Measurements from ENCODE around the gene ARHGEF12. TPM values are rescaled to one million over a fixed set of nuclear protein-coding genes. Genes with fewer than 3 reads are reported as not detected.

ARHGEF12 gene
- total RNA-seq, 1 experiment from 2014 or later = 132 TPM

DNA sequence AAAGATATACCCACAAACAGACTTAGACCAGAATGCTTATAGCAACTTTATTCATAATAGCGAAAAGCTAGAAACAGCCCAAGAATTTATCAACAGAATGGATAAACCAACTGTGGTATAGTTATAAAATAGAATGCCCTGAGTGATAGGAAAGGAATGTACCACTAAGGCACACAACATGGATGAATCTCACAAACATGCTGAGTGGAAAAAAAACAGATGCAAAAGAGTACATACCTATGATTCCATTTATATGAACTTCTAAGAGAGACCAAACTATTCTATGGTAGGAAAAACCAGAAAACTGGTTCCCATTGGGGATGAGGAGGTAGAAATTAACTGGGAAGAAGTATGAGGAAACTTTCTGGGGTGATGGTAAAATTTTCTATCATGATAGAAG is 134.9 kb downstream of the ARHGEF12 start:
- Histone ChIP-seq H3K36me3 (ENCODE audit: insufficient read depth, low read length, poor library complexity, severe bottlenecking) (peaks cover 71% of the 10 kb centered on the region), H3K4me3 (ENCODE audit: low read depth, low read length, poor library complexity, severe bottlenecking) (no peak overlapping the region), H3K27me3 (replicated peaks; ENCODE audit: insufficient read depth, low read depth, low read length, poor library complexity) (no peaks in the 10 kb centered on the region), H3K9me3 (ENCODE audit: low read depth, low read length, poor library complexity, severe bottlenecking) (no peaks in the 10 kb centered on the region), H3K4me1 (ENCODE audit: insufficient read depth, low read length, poor library complexity, severe bottlenecking) (no peaks in the 10 kb centered on the region), H3K27ac (ENCODE audit: low read depth, low read length, poor library complexity, severe bottlenecking) (no peak overlapping the region)
- TF ChIP-seq EZH2 (IDR thresholded peaks at IDR 0.05; ENCODE audit: borderline replicate concordance, low read depth, low read length, poor library complexity, severe bottlenecking) = no peak
- TF ChIP-seq, protein P1, sequence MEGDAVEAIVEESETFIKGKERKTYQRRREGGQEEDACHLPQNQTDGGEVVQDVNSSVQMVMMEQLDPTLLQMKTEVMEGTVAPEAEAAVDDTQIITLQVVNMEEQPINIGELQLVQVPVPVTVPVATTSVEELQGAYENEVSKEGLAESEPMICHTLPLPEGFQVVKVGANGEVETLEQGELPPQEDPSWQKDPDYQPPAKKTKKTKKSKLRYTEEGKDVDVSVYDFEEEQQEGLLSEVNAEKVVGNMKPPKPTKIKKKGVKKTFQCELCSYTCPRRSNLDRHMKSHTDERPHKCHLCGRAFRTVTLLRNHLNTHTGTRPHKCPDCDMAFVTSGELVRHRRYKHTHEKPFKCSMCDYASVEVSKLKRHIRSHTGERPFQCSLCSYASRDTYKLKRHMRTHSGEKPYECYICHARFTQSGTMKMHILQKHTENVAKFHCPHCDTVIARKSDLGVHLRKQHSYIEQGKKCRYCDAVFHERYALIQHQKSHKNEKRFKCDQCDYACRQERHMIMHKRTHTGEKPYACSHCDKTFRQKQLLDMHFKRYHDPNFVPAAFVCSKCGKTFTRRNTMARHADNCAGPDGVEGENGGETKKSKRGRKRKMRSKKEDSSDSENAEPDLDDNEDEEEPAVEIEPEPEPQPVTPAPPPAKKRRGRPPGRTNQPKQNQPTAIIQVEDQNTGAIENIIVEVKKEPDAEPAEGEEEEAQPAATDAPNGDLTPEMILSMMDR (conservative IDR thresholded peaks at IDR 0.05; ENCODE audit: low read depth, low read length) = no peak
- ChIA-PET POLR2A (ENCODE audit: low non-redundant PET) (no interaction called here), CTCF (no interaction called here)
- DNase-seq (ENCODE audit: low spot score) = no peak
- intact Hi-C loops (cut with micrococcal nuclease; ENCODE audit: unreplicated experiment) = no loop called here
- no TSS peak for BruUV-seq (replicated peaks)

DNA sequence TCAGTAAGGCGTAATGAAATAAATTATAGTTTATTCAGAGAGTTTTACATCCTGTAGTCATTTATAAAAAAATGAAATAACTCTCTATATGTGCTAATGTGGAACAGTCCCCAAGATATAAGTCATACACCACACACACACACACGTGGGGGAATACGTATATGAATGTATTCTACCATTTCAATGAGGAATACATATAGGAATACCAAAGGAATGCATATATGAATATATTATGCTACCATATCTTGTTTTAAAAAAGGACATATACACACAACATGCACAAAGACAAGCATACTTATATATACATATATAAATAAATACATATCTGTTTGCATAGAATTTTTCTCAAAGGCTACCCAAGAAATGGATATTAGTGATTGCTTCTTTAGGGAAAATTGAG is 135.8 kb downstream of the ARHGEF12 start:
- CTCF ChIA-PET = no interaction called here
- no TSS peak for BruUV-seq (replicated peaks)
- Histone ChIP-seq H3K27me3 (replicated peaks; ENCODE audit: insufficient read depth, low read depth, low read length, poor library complexity) (no peaks in the 10 kb centered on the region), H3K27ac (ENCODE audit: low read depth, low read length, poor library complexity, severe bottlenecking) (no peak overlapping the region), H3K4me3 (ENCODE audit: low read depth, low read length, poor library complexity, severe bottlenecking) (no peak overlapping the region), H3K9me3 (ENCODE audit: low read depth, low read length, poor library complexity, severe bottlenecking) (no peaks in the 10 kb centered on the region), H3K4me1 (ENCODE audit: insufficient read depth, low read length, poor library complexity, severe bottlenecking) (no peaks in the 10 kb centered on the region), H3K36me3 (ENCODE audit: insufficient read depth, low read length, poor library complexity, severe bottlenecking) (peaks cover 71% of the 10 kb centered on the region)
- POLR2A ChIA-PET (ENCODE audit: low non-redundant PET) = no interaction called here
- intact Hi-C loops (cut with micrococcal nuclease; ENCODE audit: unreplicated experiment) = no loop called here
- no peak for TF ChIP-seq EZH2 (IDR thresholded peaks at IDR 0.05; ENCODE audit: borderline replicate concordance, low read depth, low read length, poor library complexity, severe bottlenecking)
- TF ChIP-seq, protein P1 (conservative IDR thresholded peaks at IDR 0.05; ENCODE audit: low read depth, low read length) = no peak
- DNase-seq (ENCODE audit: low spot score) = no peak

DNA sequence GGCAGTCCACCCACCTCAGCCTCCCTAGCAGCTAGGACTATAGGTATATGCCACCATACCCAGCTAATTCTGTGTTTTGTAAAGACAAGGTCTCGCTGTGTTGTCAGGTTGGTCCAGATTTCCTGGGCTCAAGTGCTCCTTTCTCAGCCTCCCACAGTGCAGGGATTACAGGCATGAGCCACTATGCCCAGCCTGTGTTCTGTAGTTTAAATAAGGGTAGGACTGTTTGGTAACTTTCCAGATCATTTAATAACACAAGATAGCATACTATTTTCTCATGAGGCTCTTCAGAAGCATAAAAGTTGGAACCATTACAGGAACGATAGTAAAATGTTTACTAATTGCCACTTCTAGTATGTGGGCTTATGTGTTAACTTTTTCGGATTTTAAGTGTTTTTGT is 137.3 kb downstream of the ARHGEF12 start:
- POLR2A ChIA-PET (ENCODE audit: low non-redundant PET) = no interaction called here

More for the DNA sequence above, 137.3 kb downstream of the ARHGEF12 start:
- CTCF ChIA-PET = no interaction called here
- no peak for DNase-seq (ENCODE audit: low spot score)
- peaks cover 69% of the 10 kb centered on the region for H3K36me3 ChIP-seq (ENCODE audit: insufficient read depth, low read length, poor library complexity, severe bottlenecking)
- no peak overlapping the region for H3K27ac ChIP-seq (ENCODE audit: low read depth, low read length, poor library complexity, severe bottlenecking)
- intact Hi-C loops (cut with micrococcal nuclease; ENCODE audit: unreplicated experiment) = no loop called here
- TF ChIP-seq, protein P1 (conservative IDR thresholded peaks at IDR 0.05; ENCODE audit: low read depth, low read length) = no peak
- TF ChIP-seq EZH2 (IDR thresholded peaks at IDR 0.05; ENCODE audit: borderline replicate concordance, low read depth, low read length, poor library complexity, severe bottlenecking) = no peak
- no TSS peak for BruUV-seq (replicated peaks)
- no peaks in the 10 kb centered on the region for H3K27me3 ChIP-seq (replicated peaks; ENCODE audit: insufficient read depth, low read depth, low read length, poor library complexity)
- H3K4me1 ChIP-seq (ENCODE audit: insufficient read depth, low read length, poor library complexity, severe bottlenecking) = no peaks in the 10 kb centered on the region
- H3K4me3 ChIP-seq (ENCODE audit: low read depth, low read length, poor library complexity, severe bottlenecking) = no peak overlapping the region
- no peaks in the 10 kb centered on the region for H3K9me3 ChIP-seq (ENCODE audit: low read depth, low read length, poor library complexity, severe bottlenecking)
